Smooth muscle cell (in vitro differentiated cells): ENCODE data around the gene CDCA3. TPM values are rescaled to one million over a fixed set of nuclear protein-coding genes. Genes with fewer than 3 reads are reported as not detected.
"Not testable (repeated sequence)": the region's sequence is repeated elsewhere in the genome, so short reads cannot be mapped to it uniquely, and the experiment has no call there.

Source experiments
- DNase-seq: peaks from one replicate; lab custom pipeline; 2025; ENCODE audit not compliant: unreplicated experiment; lab: John Stamatoyannopoulos, UW
- H2AFZ ChIP-seq: fragments of 200-600 bp; sonication (generic); 2 replicates; pipeline ENCODE4 v1.6.0; 2016; ENCODE audit warnings: antibody characterized with exemption, low read depth, mild to moderate bottlenecking
- H3F3A ChIP-seq: fragments of 200-600 bp; sonication (generic); 2 replicates; pipeline ENCODE4 v1.6.0; 2017; ENCODE audit warnings: antibody characterized with exemption, low read depth
- H3K27ac ChIP-seq: fragments of 200-600 bp; sonication (generic); 2 replicates; pipeline ENCODE4 v1.5.1; 2016; ENCODE audit warnings: low read depth, mild to moderate bottlenecking
- H3K27me3 ChIP-seq: fragments of 200-600 bp; sonication (generic); 2 replicates; pipeline ENCODE4 v1.6.1; 2016; ENCODE audit warnings: low read depth, mild to moderate bottlenecking
- H3K36me3 ChIP-seq: fragments of 200-600 bp; sonication (generic); 2 replicates; pipeline ENCODE4 v1.5.1; 2016; ENCODE audit warnings: low read depth
- H3K4me1 ChIP-seq: fragments of 200-600 bp; sonication (generic); 2 replicates; pipeline ENCODE4 v1.5.1; 2016; ENCODE audit warnings: low read depth
- H3K4me2 ChIP-seq: fragments of 200-600 bp; sonication (generic); 2 replicates; pipeline ENCODE4 v1.6.0; 2016; ENCODE audit warnings: mild to moderate bottlenecking
- H3K4me3 ChIP-seq: fragments of 200-600 bp; sonication (generic); 2 replicates; pipeline ENCODE4 v1.5.1; 2016; ENCODE audit warnings: mild to moderate bottlenecking
- H3K79me2 ChIP-seq: fragments of 200-600 bp; sonication (generic); 2 replicates; pipeline ENCODE4 v1.6.0; 2016; ENCODE audit warnings: low read depth, mild to moderate bottlenecking
- H3K9ac ChIP-seq: fragments of 200-600 bp; sonication (generic); 2 replicates; pipeline ENCODE4 v1.6.0; 2016; ENCODE audit warnings: low read depth
- H3K9me3 ChIP-seq: fragments of 200-600 bp; sonication (generic); replicated peaks from 2 replicates; pipeline ENCODE4 v1.5.1; 2016; ENCODE audit warnings: low read depth
- H4K20me1 ChIP-seq: fragments of 200-600 bp; sonication (generic); 2 replicates; pipeline ENCODE4 v1.6.0; 2016; ENCODE audit warnings: low read depth
- WGBS: methylation state at CpG from one replicate; pipeline ENCODE4 v1.1.7; 2016; ENCODE audit warnings: low lambda C conversion rate; 5-methylcytosine and 5-hydroxymethylcytosine counted together
- polyA plus RNA-seq: library from polyadenylated mRNA; unstranded; fragments of >200 nt; fragmentation: Nextera tagmentation; extraction: Ambion mirVana; gene quantifications from 2 replicates; pipeline ENCODE4 v1.2.1, GENCODE V29; 2016
- total RNA-seq: library from RNA; depleted of rRNA; stranded (reverse); fragments of >200 nt; gene quantifications from 2 replicates; pipeline ENCODE4 v1.2.3, GENCODE V29; 2014
- TF ChIP-seq, protein P1 (sequence below): fragments of 200-600 bp; sonication (generic); IDR thresholded peaks from 2 replicates; pipeline ENCODE4 v1.5.1; 2017; ENCODE audit warnings: borderline replicate concordance, mild to moderate bottlenecking, antibody characterized with exemption; ENCODE audit not compliant: insufficient read depth, poor library complexity, severe bottlenecking

Gene CDCA3
- total and polyA plus RNA-seq, 2 experiments from 2014 or later = 5.3 to 10.6 TPM

DNA sequence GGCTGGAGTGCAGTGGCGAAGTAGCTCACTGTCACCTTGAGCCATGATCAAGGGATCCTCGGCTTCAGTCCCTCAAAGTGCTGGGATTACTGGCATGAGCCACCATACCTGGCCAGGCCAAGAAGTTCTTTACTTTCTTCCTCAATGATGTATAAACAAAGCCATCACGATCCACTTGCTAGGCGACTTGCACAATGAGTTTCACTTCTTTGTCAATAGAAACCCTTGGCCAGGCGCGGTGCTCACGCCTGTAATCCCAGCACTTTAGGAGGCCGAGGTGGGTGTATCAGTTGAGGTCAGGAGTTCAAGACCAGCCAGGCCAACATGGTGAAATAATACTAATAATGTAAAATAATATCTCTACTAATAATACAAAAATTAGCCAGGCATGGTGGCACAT is 36.4 kb upstream of the CDCA3 start:
- Histone ChIP-seq H3K4me3 (no peak overlapping the region), H4K20me1 (no peaks in the 10 kb centered on the region), H3F3A (no peaks in the 10 kb centered on the region), H2AFZ (no peak overlapping the region), H3K9ac (no peak overlapping the region), H3K36me3 (no peaks in the 10 kb centered on the region), H3K9me3 (no peaks in the 10 kb centered on the region), H3K4me2 (no peak overlapping the region), H3K27ac (no peak overlapping the region), H3K27me3 (no peaks in the 10 kb centered on the region), H3K79me2 (no peaks in the 10 kb centered on the region), H3K4me1 (peaks cover 16% of the 10 kb centered on the region)
- no peak for DNase-seq
- TF ChIP-seq, protein P1, sequence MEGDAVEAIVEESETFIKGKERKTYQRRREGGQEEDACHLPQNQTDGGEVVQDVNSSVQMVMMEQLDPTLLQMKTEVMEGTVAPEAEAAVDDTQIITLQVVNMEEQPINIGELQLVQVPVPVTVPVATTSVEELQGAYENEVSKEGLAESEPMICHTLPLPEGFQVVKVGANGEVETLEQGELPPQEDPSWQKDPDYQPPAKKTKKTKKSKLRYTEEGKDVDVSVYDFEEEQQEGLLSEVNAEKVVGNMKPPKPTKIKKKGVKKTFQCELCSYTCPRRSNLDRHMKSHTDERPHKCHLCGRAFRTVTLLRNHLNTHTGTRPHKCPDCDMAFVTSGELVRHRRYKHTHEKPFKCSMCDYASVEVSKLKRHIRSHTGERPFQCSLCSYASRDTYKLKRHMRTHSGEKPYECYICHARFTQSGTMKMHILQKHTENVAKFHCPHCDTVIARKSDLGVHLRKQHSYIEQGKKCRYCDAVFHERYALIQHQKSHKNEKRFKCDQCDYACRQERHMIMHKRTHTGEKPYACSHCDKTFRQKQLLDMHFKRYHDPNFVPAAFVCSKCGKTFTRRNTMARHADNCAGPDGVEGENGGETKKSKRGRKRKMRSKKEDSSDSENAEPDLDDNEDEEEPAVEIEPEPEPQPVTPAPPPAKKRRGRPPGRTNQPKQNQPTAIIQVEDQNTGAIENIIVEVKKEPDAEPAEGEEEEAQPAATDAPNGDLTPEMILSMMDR = no peak
- WGBS = 96% methylated on average over 8 of the region's 8 CpGs

DNA sequence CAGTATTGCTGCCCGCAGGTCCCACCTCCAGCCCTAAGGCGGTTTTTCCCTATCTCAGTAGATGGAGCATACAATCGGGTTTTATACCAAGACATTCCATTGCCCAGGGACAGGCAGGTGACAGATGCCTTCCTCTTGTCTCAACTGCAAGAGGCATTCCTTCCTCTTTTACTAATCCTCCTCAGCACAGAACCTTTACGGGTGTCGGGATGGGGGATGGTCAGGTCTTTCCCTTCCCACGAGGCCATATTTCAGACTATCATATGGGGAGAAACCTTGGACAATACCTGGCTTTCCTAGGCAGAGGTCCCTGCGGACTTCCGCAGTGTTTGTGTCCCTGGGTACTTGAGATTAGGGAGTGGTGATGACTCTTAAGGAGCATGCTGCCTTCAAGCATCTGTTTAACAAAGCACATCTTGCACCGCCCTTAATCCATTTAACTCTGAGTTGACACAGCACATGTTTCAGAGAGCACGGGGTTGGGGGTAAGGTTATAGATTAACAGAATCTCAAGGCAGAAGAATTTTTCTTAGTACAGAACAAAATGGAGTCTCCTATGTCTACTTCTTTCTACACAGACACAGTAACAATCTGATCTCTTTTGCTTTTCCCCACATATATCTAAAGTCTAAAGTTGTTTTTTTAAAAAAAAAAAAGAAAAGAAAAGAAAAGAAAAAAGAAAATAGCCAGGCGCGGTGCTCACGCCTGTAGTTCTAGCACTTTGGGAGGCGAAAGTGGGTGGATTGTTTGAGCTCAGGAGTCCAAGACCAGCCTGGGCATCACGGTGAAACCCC is 35.3 kb upstream of the CDCA3 start:
- not testable (repeated sequence) for H3K79me2 ChIP-seq, H3F3A ChIP-seq, H4K20me1 ChIP-seq, DNase-seq, H3K27me3 ChIP-seq, H3K9ac ChIP-seq, H3K4me2 ChIP-seq, H3K9me3 ChIP-seq, H3K4me3 ChIP-seq, H2AFZ ChIP-seq, H3K27ac ChIP-seq, H3K36me3 ChIP-seq
- 44% methylated on average over 13 of the region's 15 CpGs for WGBS
- H3K4me1 ChIP-seq = peaks cover 12% of the 10 kb centered on the region

DNA sequence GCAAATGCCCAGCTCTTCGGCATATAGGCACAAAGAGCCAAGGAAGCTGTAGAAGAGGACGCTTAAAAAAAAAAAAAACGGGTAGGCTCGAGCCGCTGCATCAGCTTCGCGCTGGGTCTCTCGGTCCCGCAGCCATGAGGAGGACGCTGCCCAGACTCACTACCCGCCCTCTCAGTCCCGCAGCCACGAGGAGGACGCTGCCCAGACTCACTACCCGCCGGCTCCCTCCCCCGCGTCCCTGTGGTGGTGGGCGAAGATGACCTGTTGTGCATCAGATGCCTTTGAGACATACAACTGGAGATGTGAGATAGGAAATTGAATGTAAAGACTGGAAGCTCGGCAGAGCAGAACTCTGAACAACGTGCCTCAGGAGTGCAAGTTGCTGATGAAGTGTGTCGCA is 33.5 kb upstream of the CDCA3 start:
- H3K79me2 ChIP-seq = no peaks in the 10 kb centered on the region
- no peak overlapping the region for H3K4me3 ChIP-seq
- WGBS = 70% methylated on average over 22 of the region's 22 CpGs
- H2AFZ ChIP-seq = no peak overlapping the region
- H3F3A ChIP-seq = no peaks in the 10 kb centered on the region
- H3K9ac ChIP-seq = no peak overlapping the region
- no peak for DNase-seq
- no peaks in the 10 kb centered on the region for H4K20me1 ChIP-seq
- no peaks in the 10 kb centered on the region for H3K36me3 ChIP-seq
- H3K9me3 ChIP-seq = no peaks in the 10 kb centered on the region
- no peak overlapping the region for H3K27ac ChIP-seq
- peaks cover 5% of the 10 kb centered on the region for H3K4me1 ChIP-seq
- TF ChIP-seq, protein P1 = no peak
- no peaks in the 10 kb centered on the region for H3K27me3 ChIP-seq
- H3K4me2 ChIP-seq = no peak overlapping the region

DNA sequence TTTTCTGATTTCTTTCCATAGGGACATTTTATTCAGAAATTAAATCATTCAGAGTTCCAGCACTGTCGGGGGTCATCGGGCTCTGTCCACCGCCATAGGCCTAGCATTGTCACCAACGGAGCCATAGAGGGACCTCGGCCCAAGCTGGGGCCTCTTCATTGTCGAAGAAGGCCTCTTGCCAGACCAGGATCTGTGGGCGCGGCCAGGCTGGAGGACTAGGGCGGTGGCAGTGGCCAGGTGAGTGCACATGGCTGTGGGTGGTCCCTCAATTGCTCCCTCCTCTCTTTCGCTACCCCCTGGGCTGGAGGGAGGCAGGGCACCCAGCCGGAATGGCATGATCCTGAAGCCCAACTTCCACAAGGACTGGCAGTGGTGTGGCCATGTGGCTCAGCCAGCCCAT is 32.6 kb upstream of the CDCA3 start:
- no peak overlapping the region for H3K27ac ChIP-seq
- H3K4me1 ChIP-seq = peaks cover 5% of the 10 kb centered on the region
- no peaks in the 10 kb centered on the region for H3K36me3 ChIP-seq
- H3K4me2 ChIP-seq = no peak overlapping the region
- no peaks in the 10 kb centered on the region for H3K79me2 ChIP-seq
- TF ChIP-seq, protein P1 = no peak
- H2AFZ ChIP-seq = no peak overlapping the region
- no peaks in the 10 kb centered on the region for H3K9me3 ChIP-seq
- H3F3A ChIP-seq = no peaks in the 10 kb centered on the region
- H3K27me3 ChIP-seq = no peaks in the 10 kb centered on the region
- no peak overlapping the region for H3K9ac ChIP-seq
- no peak overlapping the region for H3K4me3 ChIP-seq
- no peak for DNase-seq
- H4K20me1 ChIP-seq = no peaks in the 10 kb centered on the region
- WGBS = 97% methylated on average over 11 of the region's 11 CpGs
